KMS-11 (cell line): ENCODE data around the gene PTPRN2.

ENCODE experiments used
- H2AFZ ChIP-seq: fragments of 200-600 bp; sonication (generic); 2 replicates; pipeline ENCODE4 v1.6.1; 2016; ENCODE audit warnings: antibody characterized with exemption, mixed run types, low read depth
- H3K27ac ChIP-seq: fragments of 200-600 bp; sonication (generic); 2 replicates; pipeline ENCODE4 v1.6.1; 2016; ENCODE audit warnings: mild to moderate bottlenecking, mixed run types
- H3K27me3 ChIP-seq: fragments of 200-600 bp; sonication (generic); 2 replicates; pipeline ENCODE4 v1.6.1; 2017; ENCODE audit warnings: mild to moderate bottlenecking, low read depth, mixed run types, moderate library complexity; ENCODE audit not compliant: insufficient read depth
- H3K36me3 ChIP-seq: fragments of 200-600 bp; sonication (generic); 2 replicates; pipeline ENCODE4 v1.6.1; 2017; ENCODE audit warnings: mild to moderate bottlenecking, mixed run types; ENCODE audit not compliant: insufficient read depth
- H3K4me1 ChIP-seq: fragments of 200-600 bp; sonication (generic); 2 replicates; pipeline ENCODE4 v1.6.1; 2016; ENCODE audit warnings: mild to moderate bottlenecking, low read depth, mixed run types; ENCODE audit not compliant: poor library complexity, severe bottlenecking
- H3K4me2 ChIP-seq: fragments of 200-600 bp; sonication (generic); 2 replicates; pipeline ENCODE4 v1.7.0; 2016; ENCODE audit warnings: mild to moderate bottlenecking, mixed run types
- H3K4me3 ChIP-seq: fragments of 200-600 bp; sonication (generic); IDR thresholded peaks from 2 replicates; pipeline ENCODE4 v1.6.1; 2017; ENCODE audit warnings: low read depth, low read length, mixed read lengths; ENCODE audit not compliant: insufficient read depth
- H3K79me2 ChIP-seq: fragments of 200-600 bp; sonication (generic); 2 replicates; pipeline ENCODE4 v1.6.1; 2016; ENCODE audit warnings: low read depth, mixed run types; ENCODE audit not compliant: insufficient read depth
- H3K9ac ChIP-seq: fragments of 200-600 bp; sonication (generic); 2 replicates; pipeline ENCODE4 v1.6.1; 2016; ENCODE audit warnings: mild to moderate bottlenecking, mixed run types
- H4K20me1 ChIP-seq: fragments of 200-600 bp; sonication (generic); 2 replicates; pipeline ENCODE4 v1.6.1; 2016; ENCODE audit warnings: mild to moderate bottlenecking, mixed run types; ENCODE audit not compliant: insufficient read depth
- TF ChIP-seq, protein P1 (sequence below): fragments of 200-600 bp; sonication (generic); conservative IDR thresholded peaks from 2 replicates; pipeline ENCODE4 v1.6.1; 2017; ENCODE audit warnings: low read depth, mild to moderate bottlenecking, antibody characterized with exemption, low read length, moderate library complexity, mixed read lengths

PTPRN2 gene

DNA sequence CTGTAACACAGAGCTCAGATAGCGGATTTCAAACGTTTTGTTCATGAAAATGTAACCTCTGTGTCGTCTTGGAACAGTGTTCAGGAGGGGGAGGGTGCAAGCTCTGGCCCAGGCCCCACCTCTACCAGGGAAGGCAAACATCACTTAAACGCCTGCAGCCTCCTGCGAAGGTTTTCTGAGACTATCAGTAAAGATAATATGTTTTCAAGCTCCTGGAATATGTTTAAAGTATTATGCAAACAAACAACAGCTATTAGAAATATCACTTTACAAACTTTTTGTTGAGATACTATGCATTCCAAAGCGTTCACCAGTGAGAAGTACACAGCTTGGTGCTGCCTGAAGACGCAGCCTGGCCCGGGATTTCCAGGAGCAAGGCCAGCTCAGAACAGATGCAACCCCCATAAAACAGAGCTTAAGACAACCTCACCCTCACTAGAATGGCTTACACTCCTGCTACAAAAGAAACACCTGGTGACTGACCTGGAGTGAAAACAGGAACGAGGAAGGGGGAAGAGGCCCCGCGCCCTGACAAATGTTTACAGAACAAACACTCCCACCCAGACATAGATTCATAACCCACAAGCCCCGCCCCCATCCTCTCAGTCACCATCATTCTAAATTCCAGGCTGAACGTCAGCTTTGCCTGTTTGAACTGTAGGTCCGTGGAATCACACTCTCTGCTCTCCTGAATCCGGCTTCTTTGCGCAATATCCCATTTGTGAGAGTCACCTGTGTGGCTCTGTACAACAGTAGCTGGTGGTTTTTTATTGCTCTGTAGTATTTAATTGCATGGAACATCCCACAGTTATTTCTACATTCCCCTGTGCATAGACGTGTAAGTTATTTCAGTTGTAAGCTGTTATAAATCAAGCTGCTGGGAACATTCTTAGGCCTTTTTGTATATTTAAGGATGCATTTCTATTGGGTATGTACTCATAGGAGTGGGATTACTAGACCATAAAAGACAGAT, 155.0 kb downstream of the PTPRN2 start:
- TF ChIP-seq, protein P1, sequence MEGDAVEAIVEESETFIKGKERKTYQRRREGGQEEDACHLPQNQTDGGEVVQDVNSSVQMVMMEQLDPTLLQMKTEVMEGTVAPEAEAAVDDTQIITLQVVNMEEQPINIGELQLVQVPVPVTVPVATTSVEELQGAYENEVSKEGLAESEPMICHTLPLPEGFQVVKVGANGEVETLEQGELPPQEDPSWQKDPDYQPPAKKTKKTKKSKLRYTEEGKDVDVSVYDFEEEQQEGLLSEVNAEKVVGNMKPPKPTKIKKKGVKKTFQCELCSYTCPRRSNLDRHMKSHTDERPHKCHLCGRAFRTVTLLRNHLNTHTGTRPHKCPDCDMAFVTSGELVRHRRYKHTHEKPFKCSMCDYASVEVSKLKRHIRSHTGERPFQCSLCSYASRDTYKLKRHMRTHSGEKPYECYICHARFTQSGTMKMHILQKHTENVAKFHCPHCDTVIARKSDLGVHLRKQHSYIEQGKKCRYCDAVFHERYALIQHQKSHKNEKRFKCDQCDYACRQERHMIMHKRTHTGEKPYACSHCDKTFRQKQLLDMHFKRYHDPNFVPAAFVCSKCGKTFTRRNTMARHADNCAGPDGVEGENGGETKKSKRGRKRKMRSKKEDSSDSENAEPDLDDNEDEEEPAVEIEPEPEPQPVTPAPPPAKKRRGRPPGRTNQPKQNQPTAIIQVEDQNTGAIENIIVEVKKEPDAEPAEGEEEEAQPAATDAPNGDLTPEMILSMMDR: no peak
- no peak overlapping the region for H3K4me3 ChIP-seq
- peaks cover 25% of the 10 kb centered on the region; the same call in 1 of the 2 replicates for H3K27me3 ChIP-seq
- H3K9ac ChIP-seq: no peak overlapping the region
- no peaks in the 10 kb centered on the region for H4K20me1 ChIP-seq
- no peaks in the 10 kb centered on the region for H3K36me3 ChIP-seq
- H3K27ac ChIP-seq: no peak overlapping the region
- H3K4me1 ChIP-seq: no peaks in the 10 kb centered on the region
- H3K79me2 ChIP-seq: no peaks in the 10 kb centered on the region
- no peak overlapping the region for H3K4me2 ChIP-seq
- no peak overlapping the region for H2AFZ ChIP-seq

DNA sequence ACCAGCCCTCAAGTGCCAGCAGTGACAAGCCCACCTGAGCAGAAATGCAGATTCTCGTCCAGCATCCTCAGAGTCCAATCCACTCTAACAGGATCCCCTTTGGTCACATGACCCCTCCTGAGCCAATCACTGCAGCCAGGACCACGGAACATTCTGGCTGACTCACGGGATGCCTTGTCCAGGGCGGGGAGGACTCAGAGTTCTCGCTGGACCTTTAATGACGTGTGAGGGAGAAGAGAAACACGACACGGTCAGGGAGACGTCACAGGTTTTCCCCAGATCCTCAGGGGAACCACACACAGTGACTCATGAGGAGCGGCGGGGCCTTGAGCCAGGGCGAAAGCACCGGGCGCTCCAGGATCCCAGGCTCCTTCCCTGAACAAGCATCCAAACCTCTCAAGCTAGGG, 155.7 kb downstream of the PTPRN2 start:
- no peak overlapping the region for H2AFZ ChIP-seq
- TF ChIP-seq, protein P1: no peak
- no peak overlapping the region for H3K27ac ChIP-seq

DNA sequence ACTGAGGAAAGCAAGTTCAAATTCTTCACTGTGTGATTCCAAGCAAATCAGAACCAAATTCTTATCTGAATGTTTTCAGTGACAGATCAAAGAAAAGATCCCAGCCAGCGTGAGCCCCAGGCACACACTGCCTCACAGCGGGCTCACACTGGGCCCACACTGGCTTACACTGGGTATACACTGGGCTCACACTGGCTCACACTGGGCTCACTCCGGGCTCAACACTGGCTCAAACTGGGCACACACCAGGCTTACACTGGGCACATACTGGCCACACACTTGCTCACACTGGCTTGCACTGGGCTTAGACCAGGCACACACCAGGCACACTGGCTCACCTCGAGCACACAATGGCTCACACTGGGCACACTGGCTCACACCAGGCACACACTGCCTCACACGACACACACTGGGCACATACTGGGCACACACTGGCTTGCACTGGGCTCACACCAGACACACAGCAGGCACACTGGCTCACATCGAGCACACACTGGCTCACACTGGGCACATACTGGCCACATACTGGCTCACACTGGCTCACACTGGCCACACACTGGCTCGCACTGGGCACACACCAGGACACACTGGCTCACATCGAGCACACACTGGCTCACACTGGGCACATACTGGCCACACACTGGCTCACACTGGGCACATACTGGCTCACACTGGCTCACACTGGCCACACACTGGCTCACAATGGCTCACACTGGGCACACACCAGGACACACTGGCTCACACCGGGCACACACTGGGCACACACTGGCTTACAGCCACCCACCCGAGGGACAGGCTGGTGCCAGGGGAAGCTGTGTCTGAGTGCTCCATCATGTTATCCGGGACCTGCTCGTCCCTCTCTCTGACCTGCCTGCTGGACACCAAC, 156.3 kb downstream of the PTPRN2 start:
- Histone ChIP-seq H3K27me3 (peaks cover 23% of the 10 kb centered on the region; the same call in 1 of the 2 replicates), H4K20me1 (no peaks in the 10 kb centered on the region), H3K27ac (no peak overlapping the region), H3K9ac (no peak overlapping the region), H3K79me2 (no peaks in the 10 kb centered on the region), H3K4me1 (no peaks in the 10 kb centered on the region), H3K36me3 (no peaks in the 10 kb centered on the region), H2AFZ (no peak overlapping the region), H3K4me3 (no peak overlapping the region), H3K4me2 (no peak overlapping the region)
- TF ChIP-seq, protein P1: no peak

More for the DNA sequence above, 155.7 kb downstream of the PTPRN2 start:
- no peak overlapping the region for H3K4me2 ChIP-seq
- no peaks in the 10 kb centered on the region for H3K79me2 ChIP-seq
- H3K4me3 ChIP-seq: no peak overlapping the region
- H4K20me1 ChIP-seq: no peaks in the 10 kb centered on the region
- H3K36me3 ChIP-seq: no peaks in the 10 kb centered on the region
- no peak overlapping the region for H3K9ac ChIP-seq
- H3K4me1 ChIP-seq: no peaks in the 10 kb centered on the region
- peaks cover 23% of the 10 kb centered on the region; the same call in 1 of the 2 replicates for H3K27me3 ChIP-seq

DNA sequence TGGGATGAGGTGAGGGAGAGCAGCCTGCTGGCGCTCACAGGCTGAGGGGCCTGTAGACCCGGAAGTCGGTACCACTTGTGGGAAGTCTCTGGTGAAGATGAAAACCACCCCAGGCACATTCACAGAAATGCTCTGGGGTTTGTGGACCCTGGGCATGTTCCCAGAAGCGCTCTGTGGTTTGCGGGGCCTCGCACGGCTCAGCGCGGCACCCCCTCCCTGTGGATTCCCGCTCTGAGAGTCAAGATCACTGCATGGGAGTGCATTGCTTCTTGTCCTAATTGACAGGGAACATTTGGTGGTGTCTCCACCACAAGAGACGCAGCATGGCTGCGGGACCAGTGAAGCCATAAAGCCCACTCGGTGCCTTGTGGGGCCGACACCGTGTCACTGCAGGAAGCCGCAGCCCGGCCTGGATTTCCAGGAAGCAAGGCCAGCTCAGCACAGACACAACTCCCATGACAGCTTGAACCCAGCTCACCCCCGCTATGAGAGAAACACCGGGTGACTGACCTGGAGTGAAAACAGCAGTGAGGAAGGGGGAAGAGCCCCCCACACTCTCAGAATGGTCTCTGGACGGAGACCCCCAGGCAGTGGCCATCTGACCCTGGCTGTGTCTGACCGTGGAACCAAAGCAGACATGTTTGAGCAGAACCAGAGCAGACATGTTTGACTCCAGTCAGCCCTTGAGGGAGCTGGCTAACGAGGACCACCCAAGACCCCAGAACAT, 157.2 kb downstream of the PTPRN2 start:
- no peak overlapping the region for H3K4me3 ChIP-seq
- H3K4me1 ChIP-seq: no peaks in the 10 kb centered on the region
- no peaks in the 10 kb centered on the region for H4K20me1 ChIP-seq
- peaks cover 23% of the 10 kb centered on the region; the same call in 1 of the 2 replicates for H3K27me3 ChIP-seq
- H3K4me2 ChIP-seq: no peak overlapping the region
- no peak overlapping the region for H3K9ac ChIP-seq
- no peak overlapping the region for H3K27ac ChIP-seq
- H3K36me3 ChIP-seq: no peaks in the 10 kb centered on the region
- no peaks in the 10 kb centered on the region for H3K79me2 ChIP-seq
- no peak overlapping the region for H2AFZ ChIP-seq
- TF ChIP-seq, protein P1: no peak
